A549 (cell line): ENCODE data around the gene PSD2.

Experiments used
- ELK1 ChIP-seq: fragments of 150-350 bp; IDR thresholded peaks from 2 replicates; pipeline ENCODE4 v1.6.1; 2014; ENCODE audit warnings: low read depth, mild to moderate bottlenecking, low read length
- EP300 ChIP-seq, 2 experiments: fragments of >200 bp; sonication (Bioruptor Twin); formaldehyde crosslinking; IDR thresholded peaks; 2 replicates in 1 of 2; 3 replicates in 1 of 2; pipeline ENCODE4 v1.6.1; 2016 to 2017
- JUN ChIP-seq, 2 experiments: fragments of >200 bp; sonication (Bioruptor Twin); formaldehyde crosslinking; IDR thresholded peaks; 2 replicates in 1 of 2; 3 replicates in 1 of 2; pipeline ENCODE4 v1.6.1; 2016 to 2017
- NFE2L2 ChIP-seq: fragments of 150-350 bp; conservative IDR thresholded peaks from 2 replicates; pipeline ENCODE4 v1.6.1; 2014; ENCODE audit warnings: low read length
- POLR2A ChIP-seq: IDR thresholded peaks from 2 replicates; pipeline ENCODE4 v1.6.1; 2012; ENCODE audit warnings: mild to moderate bottlenecking, low read length
- RAD21 ChIP-seq, 2 experiments: fragments of >200 bp in 1 of 2; sonication (Bioruptor Twin) in 1 of 2; formaldehyde crosslinking in 1 of 2; IDR thresholded peaks in 1 of 2; conservative IDR thresholded peaks in 1 of 2; 2 replicates in 1 of 2; 3 replicates in 1 of 2; pipeline ENCODE4 v1.6.1; 2012 to 2018; ENCODE audit warnings: inconsistent platforms in 1 of 2
- REST ChIP-seq: fragments of 200-600 bp; sonication (generic); IDR thresholded peaks from 2 replicates; pipeline ENCODE4 v1.6.1; 2016; ENCODE audit warnings: antibody characterized with exemption, mild to moderate bottlenecking, moderate library complexity
- SMC3 ChIP-seq: fragments of >200 bp; sonication (Bioruptor Twin); formaldehyde crosslinking; IDR thresholded peaks from 3 replicates; pipeline ENCODE4 v1.6.1; 2018; ENCODE audit warnings: inconsistent platforms
- TP53 ChIP-seq: fragments of 250-450 bp; sonication (Bioruptor Pico); IDR thresholded peaks from 2 replicates; pipeline ENCODE4 v1.5.0; 2021; ENCODE audit warnings: mild to moderate bottlenecking, moderate library complexity
- TF ChIP-seq, protein P1 (sequence below): fragments of >200 bp; sonication (Bioruptor Twin); formaldehyde crosslinking; IDR thresholded peaks from 3 replicates; pipeline ENCODE4 v1.5.1; 2016
- TF ChIP-seq, protein P2 (sequence below): IDR thresholded peaks from 2 replicates; pipeline ENCODE4 v1.6.1; 2012

- TF ChIP-seq RAD21 (conservative IDR thresholded peaks at IDR 0.05 in 1 of 2, IDR thresholded peaks at IDR 0.05 in 1 of 2): no peak
- TF ChIP-seq, protein P1, sequence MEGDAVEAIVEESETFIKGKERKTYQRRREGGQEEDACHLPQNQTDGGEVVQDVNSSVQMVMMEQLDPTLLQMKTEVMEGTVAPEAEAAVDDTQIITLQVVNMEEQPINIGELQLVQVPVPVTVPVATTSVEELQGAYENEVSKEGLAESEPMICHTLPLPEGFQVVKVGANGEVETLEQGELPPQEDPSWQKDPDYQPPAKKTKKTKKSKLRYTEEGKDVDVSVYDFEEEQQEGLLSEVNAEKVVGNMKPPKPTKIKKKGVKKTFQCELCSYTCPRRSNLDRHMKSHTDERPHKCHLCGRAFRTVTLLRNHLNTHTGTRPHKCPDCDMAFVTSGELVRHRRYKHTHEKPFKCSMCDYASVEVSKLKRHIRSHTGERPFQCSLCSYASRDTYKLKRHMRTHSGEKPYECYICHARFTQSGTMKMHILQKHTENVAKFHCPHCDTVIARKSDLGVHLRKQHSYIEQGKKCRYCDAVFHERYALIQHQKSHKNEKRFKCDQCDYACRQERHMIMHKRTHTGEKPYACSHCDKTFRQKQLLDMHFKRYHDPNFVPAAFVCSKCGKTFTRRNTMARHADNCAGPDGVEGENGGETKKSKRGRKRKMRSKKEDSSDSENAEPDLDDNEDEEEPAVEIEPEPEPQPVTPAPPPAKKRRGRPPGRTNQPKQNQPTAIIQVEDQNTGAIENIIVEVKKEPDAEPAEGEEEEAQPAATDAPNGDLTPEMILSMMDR: no peak
- TF ChIP-seq TP53: no peak
- TF ChIP-seq POLR2A: no peak
- no peak for TF ChIP-seq ELK1
- no peak for TF ChIP-seq EP300 (IDR thresholded peaks at IDR 0.05)
- TF ChIP-seq JUN (IDR thresholded peaks at IDR 0.05): no peak
- TF ChIP-seq NFE2L2: no peak
- no peak for TF ChIP-seq SMC3
- TF ChIP-seq REST: no peak
- TF ChIP-seq, protein P2, sequence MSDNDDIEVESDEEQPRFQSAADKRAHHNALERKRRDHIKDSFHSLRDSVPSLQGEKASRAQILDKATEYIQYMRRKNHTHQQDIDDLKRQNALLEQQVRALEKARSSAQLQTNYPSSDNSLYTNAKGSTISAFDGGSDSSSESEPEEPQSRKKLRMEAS: no peak
Measured at GRCh38 chr5:139856714-139857113, 61.1 kb downstream of the PSD2 start.
